GM15510 (cell line): ENCODE measurements around the gene BCL3.

ENCODE experiments used
- POLR2A ChIP-seq: IDR thresholded peaks from 3 replicates; pipeline ENCODE4 v1.6.1; 2011; ENCODE audit warnings: borderline replicate concordance; ENCODE audit not compliant: insufficient read length; ENCODE audit errors: extremely low read depth

The BCL3 gene

GRCh38 chr19:44734357-44734756, 14.2 kb upstream of the BCL3 start:
- TF ChIP-seq POLR2A: no peak

GRCh38 chr19:44735011-44735410, 13.5 kb upstream of the BCL3 start:
- no peak for TF ChIP-seq POLR2A

GRCh38 chr19:44737238-44738071, 11.1 kb upstream of the BCL3 start:
- TF ChIP-seq POLR2A: no peak

GRCh38 chr19:44738136-44738535, 10.4 kb upstream of the BCL3 start:
- TF ChIP-seq POLR2A: no peak

- TF ChIP-seq POLR2A: no peak
Observed at GRCh38 chr19:44738603-44739558, 9.6 kb upstream of the BCL3 start.

- no peak for TF ChIP-seq POLR2A
Observed at GRCh38 chr19:44740351-44740824, 8.1 kb upstream of the BCL3 start.

DNA sequence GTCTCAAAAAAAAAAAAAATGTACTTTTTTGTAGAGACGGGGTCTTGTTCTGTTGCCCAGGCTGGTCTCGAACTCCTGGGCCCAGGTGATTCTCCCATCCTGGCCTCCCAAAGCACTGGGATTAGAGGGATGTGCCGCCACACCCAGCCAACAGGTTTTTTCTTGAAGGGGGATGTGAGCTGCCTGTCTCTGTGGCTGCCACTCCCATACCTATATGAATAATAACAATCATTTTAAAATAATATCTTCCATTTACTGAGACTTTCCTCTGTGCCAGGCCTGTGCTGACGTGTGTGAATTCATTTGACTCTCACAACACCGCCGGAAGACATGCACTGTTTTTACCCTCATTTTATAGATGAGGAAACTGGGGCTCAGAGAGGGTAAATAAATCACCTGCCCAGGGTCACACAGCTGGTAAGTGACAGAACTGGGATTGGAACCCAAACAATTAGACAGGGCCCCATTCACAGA, 7.2 kb upstream of the BCL3 start:
- TF ChIP-seq POLR2A: no peak

DNA sequence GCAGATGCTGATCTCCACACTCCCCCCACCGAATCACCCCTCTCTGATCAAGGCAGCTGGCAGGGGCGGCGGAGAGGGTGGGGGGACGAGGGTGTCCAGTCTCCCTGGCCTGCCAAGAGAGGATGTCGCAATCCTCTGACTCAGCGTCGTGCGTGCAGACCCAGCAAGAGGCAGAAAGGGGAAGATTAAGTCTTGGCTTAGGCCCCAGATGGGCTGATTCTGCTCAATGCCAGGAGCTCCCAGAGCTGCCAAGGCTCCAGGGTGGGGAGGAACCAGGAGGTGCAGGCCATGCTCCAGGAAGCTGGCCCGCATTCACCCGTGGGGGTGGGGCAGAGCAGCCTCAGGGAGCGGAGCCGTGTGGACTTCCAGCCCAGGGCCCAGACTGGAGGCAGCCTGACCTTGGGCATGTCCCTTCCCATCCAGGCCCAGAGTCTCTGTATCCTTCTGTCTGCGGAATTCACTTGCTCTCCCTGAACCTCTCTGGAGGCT, 6.6 kb upstream of the BCL3 start:
- TF ChIP-seq POLR2A: no peak

- no peak for TF ChIP-seq POLR2A
Observed at GRCh38 chr19:44742330-44743061, 6.0 kb upstream of the BCL3 start.

DNA sequence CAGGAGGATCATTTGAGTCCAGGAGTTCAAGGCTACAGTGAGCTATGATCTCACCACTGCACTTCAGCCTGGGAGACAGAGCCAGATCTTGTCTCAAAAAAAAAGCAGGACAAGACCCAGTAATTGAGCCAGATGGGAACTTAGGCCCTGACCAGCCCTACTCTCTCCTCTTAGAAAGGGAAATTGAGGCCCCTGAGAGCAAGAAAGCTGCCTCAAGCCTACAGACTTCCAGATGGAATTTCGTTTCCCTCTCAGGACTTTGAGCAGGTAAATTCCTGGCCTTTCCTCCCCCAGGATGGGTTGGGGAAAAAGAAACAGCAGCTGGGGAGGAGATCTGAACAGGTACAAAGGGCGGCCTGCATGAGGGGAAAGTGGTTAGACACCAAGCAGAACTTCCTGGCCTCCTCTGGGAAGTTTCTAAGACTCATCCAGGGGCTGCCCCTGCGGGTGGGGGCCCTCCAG, 3.6 kb upstream of the BCL3 start:
- TF ChIP-seq POLR2A: no peak

DNA sequence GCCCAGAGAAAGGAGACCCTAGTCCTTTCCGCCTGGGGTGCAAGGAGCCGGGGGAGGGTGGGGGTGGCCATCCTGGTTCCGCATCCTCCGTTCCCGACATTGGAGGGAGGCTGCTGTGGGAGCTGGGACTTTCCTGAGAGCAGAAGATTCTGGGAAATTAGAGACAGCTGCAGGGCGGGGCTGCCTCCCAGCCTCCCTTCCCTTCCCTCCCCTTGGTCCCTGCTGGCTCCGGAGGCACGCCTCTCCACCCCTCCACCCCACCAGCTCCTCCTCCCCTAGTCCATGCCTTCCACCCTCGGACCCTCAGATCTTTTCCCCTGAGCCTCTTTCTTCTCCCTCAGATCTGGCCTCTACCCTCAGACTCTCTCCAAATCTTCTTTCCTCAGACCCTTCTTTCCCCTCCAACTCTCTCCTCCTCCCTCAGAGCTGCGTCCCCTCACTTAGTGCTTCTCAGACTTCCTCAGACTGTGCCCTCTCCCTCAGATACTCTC, 3.1 kb upstream of the BCL3 start:
- TF ChIP-seq POLR2A: no peak

DNA sequence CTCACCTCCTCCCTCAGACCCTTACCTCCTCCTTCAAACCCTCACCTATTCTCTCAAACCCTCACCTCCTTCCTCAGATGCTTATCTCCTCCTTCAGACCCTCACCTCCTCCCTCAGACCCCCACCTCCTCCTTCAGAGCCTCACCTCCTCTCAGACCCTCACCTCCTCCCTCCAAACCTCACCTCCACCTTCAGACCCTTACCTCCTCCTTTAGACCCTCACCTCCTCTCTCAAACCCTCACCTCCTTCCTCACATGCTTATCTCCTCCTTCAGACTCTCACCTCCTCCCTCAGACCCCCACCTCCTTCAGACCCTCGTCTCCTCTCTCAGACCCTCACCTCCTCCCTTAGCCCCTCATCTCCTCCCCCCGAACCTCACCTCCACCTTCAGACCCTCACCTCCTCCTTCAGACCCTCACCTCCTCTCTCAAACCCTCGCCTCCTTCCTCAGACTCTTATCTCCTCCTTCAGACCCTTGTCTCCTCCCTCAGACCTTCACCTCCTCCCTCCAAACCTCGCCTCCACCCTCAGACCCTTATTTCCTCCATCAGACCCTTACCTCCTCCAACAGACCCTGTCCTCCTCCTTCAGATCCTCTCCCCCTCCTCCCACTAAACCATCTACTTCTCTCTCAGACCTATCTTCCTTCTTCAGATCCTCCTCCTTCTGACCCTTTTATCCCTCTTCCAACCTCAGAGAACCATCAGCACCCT, 2.5 kb upstream of the BCL3 start:
- TF ChIP-seq POLR2A: no peak

DNA sequence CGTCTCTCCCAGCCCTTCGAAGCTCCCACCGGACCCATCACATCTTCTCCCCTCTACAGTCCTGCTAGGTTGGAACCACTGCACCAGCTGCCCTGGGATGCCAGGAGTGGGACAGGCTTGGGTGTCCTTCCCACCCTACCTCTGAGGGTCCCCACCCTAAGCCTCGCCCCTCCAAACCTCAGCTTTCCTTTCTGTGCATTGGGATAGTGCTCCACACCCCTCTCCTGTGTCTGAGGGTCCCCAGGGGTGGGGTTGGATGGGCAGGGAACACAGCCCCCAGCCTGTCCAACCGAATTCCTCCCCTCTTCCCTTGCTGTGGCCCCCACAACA, 1.9 kb upstream of the BCL3 start:
- no peak for TF ChIP-seq POLR2A

- peak; percentile 51 for TF ChIP-seq POLR2A
Observed at GRCh38 chr19:44746946-44747738, 1.4 kb upstream of the BCL3 start.
